Kidney (tissue), 14 donors: ENCODE measurements around the gene ZGRF1. TPM values are rescaled to one million over a fixed set of nuclear protein-coding genes. Genes with fewer than 3 reads are reported as not detected.
"Not testable (repeated sequence)": the region's sequence is repeated elsewhere in the genome, so short reads cannot be mapped to it uniquely, and the experiment has no call there.

Experiments used
- DNase-seq, 5 donors: peaks; one replicate each; pipeline ENCODE4 v3.0.0-alpha.2; 2013 to 2020
- FAIRE-seq: peaks from 2 replicates; lab custom pipeline; 2012; peaks lifted over from hg19 to GRCh38; lab: Jason Lieb, UNC
- H3K27ac ChIP-seq, 2 donors: one replicate each; pipeline ENCODE4 v1.7.0; 2013; ENCODE audit warnings: low read depth in 2 of 2, low read length in 2 of 2, inconsistent platforms in 1 of 2
- H3K27me3 ChIP-seq: one replicate; pipeline ENCODE4 v1.7.1; 2013; ENCODE audit warnings: low read length, inconsistent platforms; ENCODE audit not compliant: control insufficient read depth, insufficient read depth
- H3K36me3 ChIP-seq, 3 donors: one replicate each; pipeline versions ENCODE4 v1.7.0 to v1.7.1; 2013; ENCODE audit warnings: low read length in 3 of 3, control low read depth in 1 of 3, inconsistent platforms in 1 of 3; ENCODE audit not compliant: insufficient read depth in 3 of 3, control insufficient read depth in 2 of 3
- H3K4me1 ChIP-seq, 3 donors: one replicate each; pipeline versions ENCODE4 v1.7.0 to v1.7.1; 2013; ENCODE audit warnings: low read length in 3 of 3, inconsistent platforms in 1 of 3, low read depth in 1 of 3; ENCODE audit not compliant: control insufficient read depth in 2 of 3, insufficient read depth in 2 of 3
- H3K4me3 ChIP-seq, 3 donors: one replicate each; pipeline versions ENCODE4 v1.7.0 to v1.8.1; 2013; ENCODE audit warnings: low read length in 3 of 3, control low read depth in 1 of 3, inconsistent platforms in 1 of 3
- H3K9ac ChIP-seq, 3 donors: one replicate each; pipeline versions ENCODE4 v1.7.0 to v1.7.1; 2013; ENCODE audit warnings: low read length in 3 of 3, control low read depth in 1 of 3, inconsistent platforms in 1 of 3
- H3K9me3 ChIP-seq, 3 donors: one replicate each; pipeline versions ENCODE4 v1.7.0 to v1.7.1; 2013; ENCODE audit warnings: low read length in 3 of 3, control low read depth in 1 of 3, inconsistent platforms in 1 of 3; ENCODE audit not compliant: control insufficient read depth in 2 of 3, insufficient read depth in 1 of 3
- CTCF ChIP-seq: IDR thresholded peaks from 3 replicates; pipeline ENCODE4 v1.5.1; 2012; ENCODE audit warnings: mild to moderate bottlenecking, moderate library complexity, borderline replicate concordance; ENCODE audit not compliant: insufficient read depth; ENCODE audit errors: extremely low read depth
- intact Hi-C: fragments of 100-400 bp; cut with DNase I; formaldehyde crosslinking; loops from one replicate; pipeline ENCODE4 v1.11.1; 2022
- polyA plus RNA-seq: library from polyadenylated mRNA; stranded (reverse); fragments of 350-450 nt; fragmentation: Illumina TruSeq; extraction: RNeasy Lipid Tissue Mini Kit (QIAGEN cat#74804); gene quantifications from one replicate; pipeline ENCODE4 v1.2.3, GENCODE V29; 2014; ENCODE audit warnings: low read depth, low replicate concordance; ENCODE audit not compliant: insufficient read depth
- total RNA-seq: library from RNA; stranded (reverse); fragmentation: NEBNext Ultra II Directional; extraction: Animal tissue kit (Norgen Biotek cat#: 25700); gene quantifications from one replicate; pipeline ENCODE4 v1.2.1, GENCODE V29; 2021
- donor health status: control.
- donor health status: control.
- donor health status: control.
- donor health status: control.
- donor health status: control.
- donor health status: DM: yes; HTN: yes; CAD: no.
- donor health status: Normal renal cell carcinoma (clear cell type).

ZGRF1 gene
- total and polyA plus RNA-seq, 2 donors from 2014 or later = 0.73 to 3.6 TPM

GRCh38 chr4:112523008-112523721 is 113.5 kb downstream of the ZGRF1 start:
- H3K9ac ChIP-seq = no peak overlapping the region
- H3K27ac ChIP-seq = no peak overlapping the region
- H3K4me3 ChIP-seq = peak overlapping the region in 1 of 3 donors; percentile 30
- H3K27me3 ChIP-seq = peaks cover 57% of the 10 kb centered on the region
- no peaks in the 10 kb centered on the region for H3K36me3 ChIP-seq
- no peaks in the 10 kb centered on the region for H3K9me3 ChIP-seq
- H3K4me1 ChIP-seq = peaks cover 0 to 5% (median 0%) of the 10 kb centered on the region in 3 donors
- DNase-seq = peak in 4 of 5 donors; percentile 50 to 60 (median 56)
- TF ChIP-seq CTCF = no peak
- intact Hi-C loops = no loop called here
- FAIRE-seq = no peak

GRCh38 chr4:112522431-112522830 is 114.3 kb downstream of the ZGRF1 start:
- peaks cover 64% of the 10 kb centered on the region for H3K27me3 ChIP-seq
- DNase-seq, FAIRE-seq, H3K27ac ChIP-seq, intact Hi-C loops, H3K36me3 ChIP-seq, H3K4me1 ChIP-seq, H3K9ac ChIP-seq, H3K9me3 ChIP-seq, H3K4me3 ChIP-seq: not testable (repeated sequence)

DNA sequence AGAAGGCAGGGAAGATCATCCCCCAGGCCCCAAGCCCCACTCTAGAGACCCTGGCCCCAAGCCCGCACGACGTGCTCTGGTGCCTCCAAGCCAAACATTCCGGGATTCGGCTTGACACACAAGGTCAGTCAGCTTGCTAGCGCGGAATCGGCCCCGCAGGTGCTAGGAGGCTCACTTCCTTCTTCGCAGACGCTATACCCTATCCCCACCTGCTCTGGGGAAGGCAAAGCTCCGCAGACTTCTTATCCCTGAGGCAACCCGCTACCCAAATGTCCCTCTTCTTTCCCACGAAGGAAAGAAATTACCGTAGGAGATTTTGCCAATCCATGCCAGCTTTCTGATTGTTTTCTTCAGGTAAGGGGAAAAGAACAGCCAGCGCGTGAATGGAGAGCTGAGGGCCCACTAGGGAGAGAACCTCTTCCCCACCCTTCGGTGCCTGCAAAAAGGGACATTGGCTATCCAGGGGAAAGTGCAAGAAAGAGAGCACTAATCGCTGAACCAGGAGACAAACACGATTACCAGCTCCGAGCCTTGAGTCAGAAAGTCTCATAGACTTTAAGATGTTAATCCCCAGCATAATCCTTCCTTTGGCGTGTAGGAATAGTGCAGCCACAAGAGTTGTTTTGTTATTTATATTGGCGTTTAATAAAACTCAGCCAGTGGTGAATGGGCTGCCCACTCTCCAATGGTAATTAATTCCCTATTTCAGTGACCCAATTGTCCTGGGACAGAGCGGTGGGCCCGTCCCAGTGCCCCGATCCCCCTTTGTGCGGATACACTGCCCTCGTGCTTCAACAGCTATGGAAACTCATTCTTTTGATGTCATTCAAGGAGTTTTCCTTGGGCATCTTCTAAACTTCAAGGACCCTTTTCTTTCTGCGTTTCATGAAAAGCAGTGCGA is 115.3 kb downstream of the ZGRF1 start:
- H3K36me3 ChIP-seq = no peaks in the 10 kb centered on the region
- DNase-seq (peak in 4 of 5 donors; percentile 32 to 56 (median 42)), FAIRE-seq (no peak)
- peaks cover 72% of the 10 kb centered on the region for H3K27me3 ChIP-seq
- no peak overlapping the region for H3K4me3 ChIP-seq
- intact Hi-C loops = no loop called here
- TF ChIP-seq CTCF = no peak
- H3K27ac ChIP-seq = no peak overlapping the region
- H3K4me1 ChIP-seq = peaks cover 0 to 5% (median 0%) of the 10 kb centered on the region in 3 donors
- no peak overlapping the region for H3K9ac ChIP-seq
- no peaks in the 10 kb centered on the region for H3K9me3 ChIP-seq

DNA sequence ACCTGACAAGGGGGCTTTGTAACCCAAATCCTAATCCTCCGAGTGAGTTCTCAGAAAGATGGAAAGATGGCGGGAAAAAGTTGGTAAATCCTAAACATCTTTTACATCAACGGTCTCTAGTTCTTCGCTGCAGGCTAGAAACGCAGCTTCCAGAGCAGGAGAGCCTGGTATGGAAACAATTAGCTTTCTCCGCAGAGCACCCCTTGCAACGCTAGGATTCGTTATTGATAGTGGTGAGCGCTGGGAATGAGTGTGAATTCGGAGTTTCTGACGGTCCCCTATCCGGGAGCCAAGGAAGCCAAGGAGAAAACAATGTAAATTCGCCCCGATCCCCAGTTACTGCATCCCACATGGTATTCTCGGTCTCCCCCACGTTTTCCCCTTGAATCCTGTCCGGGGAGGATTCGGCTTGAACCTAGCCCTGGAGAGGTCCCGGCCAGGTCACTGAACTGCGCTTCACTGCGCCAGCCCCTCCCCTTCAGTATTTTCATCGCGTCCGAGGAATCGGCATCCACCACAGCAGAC is 116.0 kb downstream of the ZGRF1 start:
- Histone ChIP-seq H3K4me3 (no peak overlapping the region), H3K9me3 (no peaks in the 10 kb centered on the region), H3K4me1 (peaks cover 0 to 5% (median 0%) of the 10 kb centered on the region in 3 donors), H3K27me3 (peaks cover 72% of the 10 kb centered on the region), H3K9ac (no peak overlapping the region), H3K36me3 (no peaks in the 10 kb centered on the region), H3K27ac (no peak overlapping the region)
- intact Hi-C loops = no loop called here
- FAIRE-seq (no peak), DNase-seq (peak in 1 of 5 donors; percentile 32)
- TF ChIP-seq CTCF = no peak
